Measurements from ENCODE around the gene ARHGAP18.

ARHGAP18 gene

GRCh38 chr6:129604321-129604720 lies 105.7 kb downstream of the ARHGAP18 start:
- no peak overlapping the region for H3K27ac Mint-ChIP-seq
- H3K27me3 Mint-ChIP-seq (ENCODE audit: low read depth), result no peaks in the 10 kb centered on the region
- no peaks in the 10 kb centered on the region for H3K4me1 Mint-ChIP-seq (ENCODE audit: low read depth)
- no peaks in the 10 kb centered on the region for H3K36me3 Mint-ChIP-seq (ENCODE audit: low read depth)
- no peaks in the 10 kb centered on the region for H3K9me3 Mint-ChIP-seq
- no peak overlapping the region for H3K4me3 Mint-ChIP-seq

- Mint-ChIP-seq H3K36me3 (ENCODE audit: low read depth) (no peaks in the 10 kb centered on the region), H3K4me1 (ENCODE audit: low read depth) (no peaks in the 10 kb centered on the region), H3K27ac (no peak overlapping the region), H3K4me3 (no peak overlapping the region), H3K27me3 (ENCODE audit: low read depth) (no peaks in the 10 kb centered on the region), H3K9me3 (no peaks in the 10 kb centered on the region)
These were observed 106.2 kb downstream of the ARHGAP18 start for GRCh38 chr6:129603741-129604140.

- H3K4me1 Mint-ChIP-seq (ENCODE audit: low read depth), result no peaks in the 10 kb centered on the region
- H3K27ac Mint-ChIP-seq, result no peak overlapping the region
- no peaks in the 10 kb centered on the region for H3K9me3 Mint-ChIP-seq
- H3K4me3 Mint-ChIP-seq, result no peak overlapping the region
- no peaks in the 10 kb centered on the region for H3K36me3 Mint-ChIP-seq (ENCODE audit: low read depth)
- no peaks in the 10 kb centered on the region for H3K27me3 Mint-ChIP-seq (ENCODE audit: low read depth)
These were observed 108.7 kb downstream of the ARHGAP18 start for GRCh38 chr6:129601323-129601722.

- H3K4me1 Mint-ChIP-seq (ENCODE audit: low read depth), result no peaks in the 10 kb centered on the region
- no peaks in the 10 kb centered on the region for H3K9me3 Mint-ChIP-seq
- no peaks in the 10 kb centered on the region for H3K36me3 Mint-ChIP-seq (ENCODE audit: low read depth)
- no peak overlapping the region for H3K27ac Mint-ChIP-seq
- H3K4me3 Mint-ChIP-seq, result no peak overlapping the region
- no peaks in the 10 kb centered on the region for H3K27me3 Mint-ChIP-seq (ENCODE audit: low read depth)
These were observed 110.5 kb downstream of the ARHGAP18 start for GRCh38 chr6:129599467-129599866.

- Mint-ChIP-seq H3K4me1 (ENCODE audit: low read depth) (no peaks in the 10 kb centered on the region), H3K27me3 (ENCODE audit: low read depth) (no peaks in the 10 kb centered on the region), H3K36me3 (ENCODE audit: low read depth) (no peaks in the 10 kb centered on the region), H3K27ac (no peak overlapping the region), H3K9me3 (no peaks in the 10 kb centered on the region), H3K4me3 (no peak overlapping the region)
These were observed 111.5 kb downstream of the ARHGAP18 start for GRCh38 chr6:129598244-129599187.

- Mint-ChIP-seq H3K4me1 (ENCODE audit: low read depth) (no peaks in the 10 kb centered on the region), H3K27ac (no peak overlapping the region), H3K36me3 (ENCODE audit: low read depth) (no peaks in the 10 kb centered on the region), H3K27me3 (ENCODE audit: low read depth) (no peaks in the 10 kb centered on the region), H3K9me3 (no peaks in the 10 kb centered on the region), H3K4me3 (no peak overlapping the region)
These were observed 112.8 kb downstream of the ARHGAP18 start for GRCh38 chr6:129597023-129597713.

- Mint-ChIP-seq H3K36me3 (ENCODE audit: low read depth) (no peaks in the 10 kb centered on the region), H3K9me3 (no peaks in the 10 kb centered on the region), H3K27ac (no peak overlapping the region), H3K27me3 (ENCODE audit: low read depth) (no peaks in the 10 kb centered on the region), H3K4me1 (ENCODE audit: low read depth) (no peaks in the 10 kb centered on the region), H3K4me3 (no peak overlapping the region)
These were observed 113.5 kb downstream of the ARHGAP18 start for GRCh38 chr6:129596522-129596921.

GRCh38 chr6:129593233-129593564 lies 116.8 kb downstream of the ARHGAP18 start:
- H3K4me1 Mint-ChIP-seq (ENCODE audit: low read depth), result no peaks in the 10 kb centered on the region
- peaks cover 6% of the 10 kb centered on the region for H3K36me3 Mint-ChIP-seq (ENCODE audit: low read depth)
- H3K9me3 Mint-ChIP-seq, result no peaks in the 10 kb centered on the region
- H3K27ac Mint-ChIP-seq, result no peak overlapping the region
- H3K4me3 Mint-ChIP-seq, result no peak overlapping the region
- no peaks in the 10 kb centered on the region for H3K27me3 Mint-ChIP-seq (ENCODE audit: low read depth)

GRCh38 chr6:129592516-129593232 lies 117.3 kb downstream of the ARHGAP18 start:
- H3K4me1 Mint-ChIP-seq (ENCODE audit: low read depth), result no peaks in the 10 kb centered on the region
- no peak overlapping the region for H3K27ac Mint-ChIP-seq
- H3K36me3 Mint-ChIP-seq (ENCODE audit: low read depth), result peaks cover 8% of the 10 kb centered on the region
- no peak overlapping the region for H3K4me3 Mint-ChIP-seq
- peaks cover 3% of the 10 kb centered on the region for H3K9me3 Mint-ChIP-seq
- H3K27me3 Mint-ChIP-seq (ENCODE audit: low read depth), result no peaks in the 10 kb centered on the region

GRCh38 chr6:129590408-129591022 lies 119.5 kb downstream of the ARHGAP18 start:
- Mint-ChIP-seq H3K27me3 (ENCODE audit: low read depth) (no peaks in the 10 kb centered on the region), H3K4me3 (no peak overlapping the region), H3K4me1 (ENCODE audit: low read depth) (no peaks in the 10 kb centered on the region), H3K27ac (no peak overlapping the region), H3K36me3 (ENCODE audit: low read depth) (peaks cover 12% of the 10 kb centered on the region), H3K9me3 (peaks cover 5% of the 10 kb centered on the region)

GRCh38 chr6:129586815-129587214 lies 123.2 kb downstream of the ARHGAP18 start:
- H3K9me3 Mint-ChIP-seq, result peaks cover 5% of the 10 kb centered on the region
- no peak overlapping the region for H3K4me3 Mint-ChIP-seq
- peaks cover 12% of the 10 kb centered on the region for H3K36me3 Mint-ChIP-seq (ENCODE audit: low read depth)
- no peaks in the 10 kb centered on the region for H3K4me1 Mint-ChIP-seq (ENCODE audit: low read depth)
- no peak overlapping the region for H3K27ac Mint-ChIP-seq
- H3K27me3 Mint-ChIP-seq (ENCODE audit: low read depth), result no peaks in the 10 kb centered on the region

- H3K9me3 Mint-ChIP-seq, result peaks cover 5% of the 10 kb centered on the region
- H3K36me3 Mint-ChIP-seq (ENCODE audit: low read depth), result peaks cover 6% of the 10 kb centered on the region
These were observed 126.1 kb downstream of the ARHGAP18 start for GRCh38 chr6:129583866-129584265.

GRCh38 chr6:129578315-129578714 lies 131.7 kb downstream of the ARHGAP18 start:
- peaks cover 1% of the 10 kb centered on the region for H3K36me3 Mint-ChIP-seq (ENCODE audit: low read depth)
- H3K4me3 Mint-ChIP-seq, result no peak overlapping the region
- H3K27me3 Mint-ChIP-seq (ENCODE audit: low read depth), result peaks cover under 1% of the 10 kb centered on the region
- H3K9me3 Mint-ChIP-seq, result peaks cover 6% of the 10 kb centered on the region
- no peak overlapping the region for H3K27ac Mint-ChIP-seq
- peaks cover 2% of the 10 kb centered on the region for H3K4me1 Mint-ChIP-seq (ENCODE audit: low read depth)

More at GRCh38 chr6:129583866-129584265, 126.1 kb downstream of the ARHGAP18 start:
- Mint-ChIP-seq H3K4me1 (ENCODE audit: low read depth) (no peaks in the 10 kb centered on the region), H3K27ac (no peak overlapping the region), H3K27me3 (ENCODE audit: low read depth) (no peaks in the 10 kb centered on the region), H3K4me3 (no peak overlapping the region)

- Mint-ChIP-seq H3K4me1 (ENCODE audit: low read depth) (peaks cover 2% of the 10 kb centered on the region), H3K36me3 (ENCODE audit: low read depth) (peaks cover 1% of the 10 kb centered on the region)
These were observed 132.3 kb downstream of the ARHGAP18 start for GRCh38 chr6:129577691-129578090.

More at GRCh38 chr6:129577691-129578090, 132.3 kb downstream of the ARHGAP18 start:
- peaks cover 6% of the 10 kb centered on the region for H3K9me3 Mint-ChIP-seq
- H3K27ac Mint-ChIP-seq, result no peak overlapping the region
- peaks cover 4% of the 10 kb centered on the region for H3K27me3 Mint-ChIP-seq (ENCODE audit: low read depth)
- H3K4me3 Mint-ChIP-seq, result no peak overlapping the region

All from T-helper 1 cell treated with Interleukin-12 subunit alpha and Interleukin-12 subunit beta and Interleukin-4 antibody, amounts not matched to agents 30 μg/mL and 1 μg/mL, for 36 hours (primary cell).